ENCODE measurements around the gene USP32.

GRCh38 chr17:60301649-60302048, 90.3 kb downstream of the USP32 start:
- TF ChIP-seq EP300 (IDR thresholded peaks at IDR 0.05; ENCODE audit: low read depth), result no peak
- TF ChIP-seq, protein P1, sequence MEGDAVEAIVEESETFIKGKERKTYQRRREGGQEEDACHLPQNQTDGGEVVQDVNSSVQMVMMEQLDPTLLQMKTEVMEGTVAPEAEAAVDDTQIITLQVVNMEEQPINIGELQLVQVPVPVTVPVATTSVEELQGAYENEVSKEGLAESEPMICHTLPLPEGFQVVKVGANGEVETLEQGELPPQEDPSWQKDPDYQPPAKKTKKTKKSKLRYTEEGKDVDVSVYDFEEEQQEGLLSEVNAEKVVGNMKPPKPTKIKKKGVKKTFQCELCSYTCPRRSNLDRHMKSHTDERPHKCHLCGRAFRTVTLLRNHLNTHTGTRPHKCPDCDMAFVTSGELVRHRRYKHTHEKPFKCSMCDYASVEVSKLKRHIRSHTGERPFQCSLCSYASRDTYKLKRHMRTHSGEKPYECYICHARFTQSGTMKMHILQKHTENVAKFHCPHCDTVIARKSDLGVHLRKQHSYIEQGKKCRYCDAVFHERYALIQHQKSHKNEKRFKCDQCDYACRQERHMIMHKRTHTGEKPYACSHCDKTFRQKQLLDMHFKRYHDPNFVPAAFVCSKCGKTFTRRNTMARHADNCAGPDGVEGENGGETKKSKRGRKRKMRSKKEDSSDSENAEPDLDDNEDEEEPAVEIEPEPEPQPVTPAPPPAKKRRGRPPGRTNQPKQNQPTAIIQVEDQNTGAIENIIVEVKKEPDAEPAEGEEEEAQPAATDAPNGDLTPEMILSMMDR (IDR thresholded peaks at IDR 0.05), result no peak
